ENCODE measurements around the gene NYAP1.
"Not testable (repeated sequence)": the region's sequence is repeated elsewhere in the genome, so short reads cannot be mapped to it uniquely, and the experiment has no call there.

NYAP1 gene

DNA sequence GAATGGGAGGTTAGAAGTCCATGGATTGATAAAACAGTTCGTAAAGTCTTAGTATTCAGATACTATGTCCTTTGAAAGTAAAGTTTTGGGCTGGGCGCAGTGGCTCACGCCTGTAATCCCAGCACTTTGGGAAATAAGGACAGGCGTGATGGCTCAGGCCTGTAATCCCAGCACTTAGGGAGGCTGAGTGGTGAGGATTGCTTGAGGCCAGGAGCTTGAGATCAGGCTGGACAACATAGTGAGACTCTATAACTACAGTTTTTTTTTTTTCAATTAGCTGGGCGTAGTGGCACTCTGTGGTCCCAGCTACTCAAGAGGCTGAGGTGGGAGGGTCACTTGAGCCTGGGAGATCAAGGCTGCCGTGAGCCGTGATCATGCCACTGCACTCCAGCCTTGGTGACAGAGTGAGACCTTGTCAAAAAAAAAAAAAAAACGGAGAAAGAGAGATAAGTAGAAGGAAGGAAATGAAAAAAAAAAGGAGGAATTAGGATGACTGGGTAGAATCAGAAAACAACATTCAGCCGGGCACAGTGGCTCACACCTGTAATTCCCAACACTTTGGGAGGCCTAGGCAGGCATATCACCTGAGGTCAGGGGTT, 29.6 kb downstream of the NYAP1 start:
- DNase-seq (ENCODE audit: low spot score) = no peak

DNA sequence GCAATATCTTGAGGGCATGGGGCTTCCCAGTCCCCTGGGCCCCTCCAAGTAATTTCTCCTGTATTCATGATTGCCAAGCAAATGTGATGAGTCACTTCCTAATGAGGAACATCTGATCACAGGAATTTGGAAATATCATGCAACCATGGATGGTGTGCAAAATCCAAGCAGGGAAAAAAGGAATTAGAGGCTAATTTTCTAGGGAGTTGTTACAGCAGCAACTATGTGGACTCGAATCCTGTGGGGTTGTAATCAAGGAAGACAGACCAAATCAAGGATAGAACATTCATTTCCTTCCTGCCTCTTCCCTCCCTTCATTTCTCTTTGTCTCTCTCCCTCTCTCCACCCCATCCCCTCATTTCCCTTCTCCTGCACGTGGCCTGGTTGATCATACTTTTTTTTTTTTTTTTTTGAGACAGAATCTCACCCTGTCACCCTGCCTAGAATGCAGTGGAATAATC, 31.4 kb downstream of the NYAP1 start:
- DNase-seq (ENCODE audit: low spot score) = no peak

DNA sequence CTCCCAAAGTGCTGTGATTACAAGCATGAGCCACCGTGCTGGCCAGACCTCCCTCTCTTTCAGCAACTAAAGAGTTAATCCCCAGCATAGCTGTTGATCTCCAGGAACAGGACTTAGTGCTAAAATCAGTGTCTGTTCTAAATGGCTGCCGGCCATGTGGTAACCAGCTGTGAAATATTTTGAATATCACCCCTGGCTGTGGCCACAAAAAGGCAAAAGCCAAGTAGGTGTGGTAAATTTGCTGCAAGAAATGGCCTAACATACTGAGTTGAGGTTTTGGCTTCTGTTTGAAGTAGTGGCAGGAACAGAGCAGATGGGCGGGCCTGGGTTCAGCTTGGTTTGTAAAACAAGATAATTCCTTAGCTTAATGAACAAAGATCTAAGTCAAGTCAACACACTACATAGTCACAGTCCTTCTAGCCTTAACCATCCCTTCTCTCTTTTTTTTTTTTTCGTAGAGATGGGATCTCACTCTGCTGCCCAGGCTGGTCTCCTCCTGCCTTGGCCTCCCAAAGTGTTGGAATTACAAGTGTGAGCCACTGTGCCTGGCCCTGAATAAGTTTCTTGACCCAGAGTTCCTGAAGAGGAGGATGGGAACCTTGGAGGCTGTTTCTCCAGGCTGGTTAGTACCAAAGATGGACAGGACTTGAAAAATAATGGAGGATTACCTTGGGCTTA, 32.5 kb downstream of the NYAP1 start:
- no peak for DNase-seq (ENCODE audit: low spot score)

DNA sequence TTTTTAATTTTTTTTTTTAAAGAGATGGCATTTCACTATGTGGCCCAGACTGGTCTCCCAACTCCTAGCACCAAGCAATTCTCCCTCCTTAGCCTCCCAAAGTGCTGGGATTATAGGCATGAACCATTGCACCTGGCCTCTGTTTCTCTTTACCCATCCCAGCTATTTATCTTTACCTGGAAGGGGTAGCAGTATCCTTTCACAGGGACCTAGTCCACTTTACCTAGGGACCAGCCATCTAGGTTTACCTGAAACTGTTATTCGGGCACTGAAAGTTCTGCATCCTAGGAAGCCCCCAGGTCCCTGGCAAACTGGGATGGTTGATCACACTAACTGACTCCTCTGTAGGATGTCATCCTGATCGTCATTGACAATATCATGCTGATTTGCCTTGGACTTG, 33.6 kb downstream of the NYAP1 start:
- no peak for DNase-seq (ENCODE audit: low spot score)

DNA sequence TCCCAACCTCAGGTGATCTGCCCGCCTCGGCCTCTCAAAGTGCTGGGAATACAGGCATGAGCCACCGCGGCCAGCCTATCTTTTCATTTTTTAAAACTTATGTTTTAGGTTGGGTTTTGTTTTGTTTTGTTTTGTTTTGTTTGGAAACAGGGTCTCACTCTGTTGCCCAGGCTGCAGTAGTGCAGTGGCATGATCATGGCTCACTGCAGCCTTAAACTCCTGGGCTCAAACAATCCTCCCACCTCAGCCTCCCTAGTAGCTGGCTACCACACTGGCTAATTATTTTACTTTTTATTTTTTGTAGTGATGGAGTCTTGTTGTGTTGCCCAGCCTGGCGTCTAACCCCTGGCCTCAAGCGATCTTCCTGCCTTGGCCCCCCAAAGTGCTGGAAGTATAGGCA, 35.9 kb downstream of the NYAP1 start:
- no peak for DNase-seq (ENCODE audit: low spot score)

DNA sequence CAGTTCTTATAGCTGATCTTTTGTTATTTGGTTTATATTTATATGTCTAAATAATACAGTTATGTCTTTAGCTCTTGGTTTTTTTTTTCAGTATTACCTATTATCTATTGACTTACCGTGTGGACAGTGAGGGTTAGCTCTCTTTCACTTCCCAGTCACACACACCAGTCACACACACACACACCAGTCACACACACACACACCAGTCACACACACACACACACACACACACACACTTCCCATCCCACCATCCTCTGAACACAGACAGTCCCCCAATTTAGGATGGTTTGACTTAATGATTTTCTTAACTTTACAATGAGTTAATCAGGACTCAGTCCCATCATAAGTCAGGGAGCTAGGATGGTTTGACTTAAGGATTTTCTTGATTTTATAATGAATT, 36.4 kb downstream of the NYAP1 start:
- no peak for DNase-seq (ENCODE audit: low spot score)

DNA sequence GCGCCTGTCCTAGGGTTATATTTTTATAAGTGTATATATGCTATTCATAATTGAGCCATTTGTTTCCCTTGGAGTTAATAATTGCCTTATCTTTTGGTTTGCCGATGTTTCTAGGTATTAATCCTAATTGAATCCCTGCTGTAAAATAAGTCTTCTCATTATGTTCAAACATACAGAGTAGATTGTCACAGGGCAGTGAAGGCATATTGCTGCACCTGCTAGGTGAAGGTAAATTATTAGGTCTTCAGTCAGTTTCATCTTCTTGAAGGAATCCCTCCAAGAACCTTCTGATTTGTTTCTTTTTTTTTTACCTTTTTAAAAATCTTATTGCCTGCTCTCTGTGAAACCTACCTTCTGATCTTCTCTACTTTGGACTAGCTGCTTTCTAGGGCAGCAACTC, 37.3 kb downstream of the NYAP1 start:
- no peak for DNase-seq (ENCODE audit: low spot score)

DNA sequence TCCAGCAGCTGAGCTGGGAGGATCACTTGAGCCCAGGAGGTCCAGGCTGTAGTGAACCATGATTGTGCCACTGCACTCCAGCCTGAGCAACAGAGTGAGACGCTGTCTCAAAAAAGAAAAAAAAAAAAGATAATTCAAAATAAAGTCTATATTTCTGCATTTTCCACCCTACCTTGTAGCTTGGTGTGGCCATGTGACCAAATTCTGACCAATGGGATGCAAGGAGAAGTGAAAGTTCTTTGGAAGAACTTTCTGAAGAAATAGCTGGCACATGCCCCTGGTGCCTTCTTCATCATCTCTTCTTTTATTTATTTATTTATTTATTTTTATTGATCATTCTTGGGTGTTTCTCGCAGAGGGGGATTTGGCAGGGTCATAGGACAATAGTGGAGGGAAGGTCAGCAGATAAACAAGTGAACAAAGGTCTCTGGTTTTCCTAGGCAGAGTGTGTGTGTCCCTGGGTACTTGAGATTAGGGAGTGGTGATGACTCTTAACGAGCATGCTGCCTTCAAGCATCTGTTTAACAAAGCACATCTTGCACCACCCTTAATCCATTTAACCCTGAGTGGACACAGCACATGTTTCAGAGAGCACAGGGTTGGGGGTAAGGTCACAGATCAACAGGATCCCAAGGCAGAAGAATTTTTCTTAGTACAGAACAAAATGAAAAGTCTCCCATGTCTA, 38.3 kb downstream of the NYAP1 start:
- not testable (repeated sequence) for DNase-seq (ENCODE audit: low spot score)

DNA sequence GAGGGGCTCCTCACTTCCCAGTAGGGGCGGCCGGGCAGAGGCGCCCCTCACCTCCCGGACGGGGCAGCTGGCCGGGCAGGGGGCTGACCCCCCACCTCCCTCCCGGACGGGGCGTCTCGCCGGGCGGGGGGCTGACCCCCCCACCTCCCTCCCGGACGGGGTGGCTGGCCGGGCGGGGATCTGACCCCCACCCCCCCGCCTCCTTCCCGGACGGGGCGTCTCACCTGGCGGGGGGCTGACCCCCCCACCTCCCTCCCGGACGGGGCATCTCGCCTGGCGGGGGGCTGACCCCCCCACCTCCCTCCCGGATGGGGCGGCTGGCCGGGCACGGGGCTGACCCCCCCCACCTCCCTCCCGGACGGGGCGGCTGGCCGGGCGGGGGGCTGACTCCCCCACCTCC, 39.5 kb downstream of the NYAP1 start:
- DNase-seq (ENCODE audit: low spot score) = not testable (repeated sequence)

DNA sequence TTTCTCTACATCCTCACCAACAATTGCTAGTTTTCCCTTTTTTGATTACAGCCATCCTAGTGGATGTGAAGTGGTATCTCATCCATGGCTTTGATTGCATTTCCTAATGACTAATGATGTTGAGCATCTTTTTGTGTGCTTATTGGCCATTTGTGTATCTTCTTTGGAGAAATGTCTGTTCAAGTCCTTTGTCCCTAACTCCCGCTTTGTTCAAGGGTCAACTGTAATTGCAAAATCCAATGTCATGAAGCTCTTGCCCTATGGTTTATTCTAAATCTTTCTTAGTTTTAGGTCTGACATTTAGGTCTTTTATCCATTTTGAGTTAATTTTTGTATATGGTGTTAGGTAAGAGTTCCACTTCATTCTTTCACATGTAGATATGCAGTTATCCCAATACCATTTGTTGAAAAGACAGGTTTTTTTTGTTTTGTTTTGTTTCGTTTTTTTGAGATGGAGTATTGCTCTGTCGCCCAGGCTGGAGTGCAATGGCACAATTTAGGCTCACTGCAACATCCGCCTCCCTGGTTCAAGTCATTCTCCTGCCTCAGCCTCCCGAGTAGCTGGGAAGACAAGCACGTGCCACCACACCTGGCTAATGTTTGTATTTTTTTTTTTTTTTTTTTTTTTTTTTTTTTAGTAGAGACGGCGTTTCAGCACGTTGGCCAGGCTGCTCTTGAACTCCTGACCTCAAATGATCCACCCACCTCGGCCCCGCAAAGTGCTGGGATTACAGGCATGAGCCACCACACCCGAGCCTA, 44.6 kb downstream of the NYAP1 start:
- not testable (repeated sequence) for DNase-seq (ENCODE audit: low spot score)

DNA sequence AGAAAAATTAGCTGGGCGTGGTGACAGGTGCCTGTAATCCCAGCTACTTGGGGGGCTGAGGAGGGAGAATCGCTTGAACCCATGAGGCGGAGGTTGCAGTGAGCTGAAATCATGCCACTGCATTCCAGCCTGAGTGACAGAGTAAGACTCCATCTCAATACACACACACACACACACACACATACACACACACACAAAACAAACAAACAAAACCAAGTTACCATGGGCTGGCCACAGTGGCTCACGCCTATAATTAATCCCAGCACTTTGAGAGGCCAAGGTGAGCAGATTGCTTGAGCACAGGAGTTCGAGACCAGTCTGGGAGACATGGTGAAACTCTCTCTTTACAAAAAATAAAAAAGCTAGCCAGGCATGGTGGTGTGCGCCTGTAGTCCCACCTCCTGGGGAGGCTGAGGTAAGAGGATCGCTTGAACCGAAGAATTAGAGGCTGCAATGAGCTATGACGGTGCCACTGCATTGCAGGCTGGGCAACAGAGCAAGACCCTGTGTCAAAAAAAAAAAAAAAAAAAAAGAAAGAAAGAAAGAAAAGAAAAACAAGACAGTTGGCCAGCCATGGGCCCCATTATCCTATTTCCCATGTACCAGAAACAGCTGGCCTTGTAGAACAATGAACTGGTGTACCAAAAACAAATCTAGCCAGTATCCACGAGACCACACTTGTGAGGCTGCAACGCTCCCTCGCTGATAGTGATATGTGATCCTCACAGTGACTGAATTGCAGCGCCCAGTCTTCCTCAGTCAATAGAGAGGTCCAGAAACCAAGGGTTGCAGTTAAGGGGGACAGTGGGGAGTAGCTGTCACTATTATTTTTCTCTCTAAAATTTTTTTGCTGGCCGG, 48.7 kb downstream of the NYAP1 start:
- DNase-seq (ENCODE audit: low spot score) = no peak

DNA sequence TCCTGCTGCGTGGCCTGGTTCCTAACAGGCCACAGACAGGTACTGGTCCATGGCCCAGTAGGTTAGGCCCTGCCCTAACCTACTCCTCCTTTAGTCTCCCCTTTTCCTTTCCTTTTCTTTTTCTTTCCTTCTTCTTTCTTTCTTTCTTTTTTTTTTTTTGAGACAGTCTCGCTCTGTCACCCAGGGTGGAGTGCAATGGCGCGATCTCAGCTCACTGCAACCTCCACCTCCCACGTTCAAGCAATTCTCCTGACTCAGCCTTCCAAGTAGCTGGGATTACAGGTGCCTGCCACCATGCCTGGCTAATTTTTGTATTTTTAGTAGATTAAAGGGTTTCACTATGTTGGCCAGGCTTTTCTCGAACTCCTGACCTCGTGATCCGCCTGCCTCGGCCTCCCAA, 52.3 kb downstream of the NYAP1 start:
- DNase-seq (ENCODE audit: low spot score) = not testable (repeated sequence)

DNA sequence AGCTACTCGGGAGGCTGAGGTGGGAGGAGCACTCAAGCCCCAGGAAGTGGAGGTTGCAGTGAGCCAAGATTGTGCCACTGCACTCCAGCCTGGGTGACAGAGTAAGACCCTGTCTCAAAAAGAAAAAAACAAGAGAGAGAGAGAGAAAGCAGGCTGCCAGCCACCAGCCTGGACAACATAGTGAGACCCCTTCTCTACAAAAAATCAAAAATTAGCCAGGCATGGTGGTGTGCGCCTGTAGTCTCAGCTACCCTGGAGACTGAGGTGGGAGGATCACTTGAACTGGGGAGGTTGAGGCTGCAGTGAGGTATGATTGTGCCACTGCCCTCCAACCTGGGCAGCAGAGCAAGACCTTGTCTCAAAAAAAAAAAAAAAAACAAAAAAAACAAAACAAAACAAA, 53.0 kb downstream of the NYAP1 start:
- DNase-seq (ENCODE audit: low spot score) = not testable (repeated sequence)

DNA sequence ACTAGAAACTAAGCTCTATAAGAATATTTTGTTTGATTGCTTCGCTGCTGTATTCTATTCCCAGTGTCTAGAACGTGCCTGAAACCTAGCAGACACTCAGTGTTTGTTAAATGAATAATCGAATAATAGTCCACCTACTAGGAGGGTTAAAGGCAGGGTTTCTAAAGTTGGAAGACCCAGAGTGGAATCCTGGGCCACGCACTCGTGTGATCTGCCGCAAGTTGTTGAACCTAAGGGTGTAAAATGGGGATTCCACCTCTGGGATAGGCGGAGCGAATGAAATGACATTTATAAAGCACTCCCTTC, 54.6 kb downstream of the NYAP1 start:
- no peak for DNase-seq (ENCODE audit: low spot score)

DNA sequence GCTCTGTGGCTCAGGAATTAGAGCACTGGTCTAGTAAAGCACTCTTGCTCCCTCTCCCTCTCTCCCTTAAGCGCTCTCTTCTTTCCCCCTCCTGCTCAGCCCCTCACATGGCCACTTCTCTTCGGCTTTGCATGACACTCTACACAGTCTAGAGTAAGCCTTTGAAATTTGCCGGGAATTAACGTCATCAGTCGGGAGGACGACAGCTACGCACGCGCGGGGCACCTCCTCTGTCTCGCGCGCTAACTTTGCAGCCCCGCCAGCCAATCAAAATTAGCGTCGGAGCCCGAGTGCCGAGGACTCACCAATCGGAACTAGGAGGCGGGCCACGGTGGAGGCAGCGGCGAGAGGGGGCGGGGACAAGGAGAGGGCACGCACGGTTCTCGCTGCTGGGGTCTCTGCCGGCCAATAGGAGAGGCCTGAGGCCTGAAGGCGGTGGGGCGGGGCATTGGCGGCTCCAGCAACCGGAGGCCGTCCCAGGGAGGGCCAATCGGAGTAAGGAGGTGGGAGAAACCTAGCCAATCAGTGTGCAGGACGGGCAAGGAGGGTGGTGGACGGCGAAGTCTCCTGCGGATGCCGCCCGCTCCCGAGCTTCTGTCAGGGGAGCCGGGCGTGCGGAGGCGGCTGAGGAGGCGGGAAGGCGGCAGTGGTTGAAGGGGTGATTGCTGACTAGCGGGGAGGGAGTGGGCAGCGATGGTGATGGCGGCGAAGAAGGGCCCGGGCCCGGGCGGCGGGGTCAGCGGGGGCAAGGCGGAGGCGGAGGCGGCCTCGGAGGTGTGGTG, 55.1 kb downstream of the NYAP1 start, which contains the start of gene AGFG2:
Gene AGFG2 (plus strand): TSS at position 550 of the 782 bp plus-strand sequence. CDS start 144 bp downstream, at position 694.
- DNase-seq (ENCODE audit: low spot score) = peak; percentile 100

DNA sequence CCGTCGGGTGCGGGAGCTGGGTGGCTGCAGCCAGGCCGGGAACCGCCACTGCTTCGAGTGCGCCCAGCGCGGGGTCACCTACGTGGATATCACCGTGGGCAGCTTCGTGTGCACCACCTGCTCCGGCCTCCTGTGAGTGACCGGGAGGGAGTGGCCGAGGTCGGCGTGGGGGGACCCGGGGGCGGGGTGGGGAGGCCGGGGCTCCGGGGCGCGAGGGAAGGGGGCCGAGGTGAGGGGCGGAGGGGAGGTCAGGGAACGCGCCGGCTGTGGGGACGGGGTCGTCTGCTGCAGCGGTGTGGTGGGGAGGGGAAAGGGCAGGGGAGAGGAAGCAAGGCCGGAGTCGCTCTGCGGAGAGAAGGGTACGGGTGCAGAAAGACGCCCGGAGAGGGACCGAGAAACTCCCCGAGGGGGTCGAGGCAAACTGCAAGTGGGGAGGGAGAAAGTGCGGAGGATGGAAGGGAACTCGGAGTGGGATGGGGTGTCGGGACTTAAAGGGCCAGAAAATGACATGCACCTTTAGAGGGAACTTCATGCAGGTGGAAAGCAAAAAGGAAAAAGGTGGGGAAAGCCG, 55.8 kb downstream of the NYAP1 start:
- DNase-seq (ENCODE audit: low spot score) = no peak

DNA sequence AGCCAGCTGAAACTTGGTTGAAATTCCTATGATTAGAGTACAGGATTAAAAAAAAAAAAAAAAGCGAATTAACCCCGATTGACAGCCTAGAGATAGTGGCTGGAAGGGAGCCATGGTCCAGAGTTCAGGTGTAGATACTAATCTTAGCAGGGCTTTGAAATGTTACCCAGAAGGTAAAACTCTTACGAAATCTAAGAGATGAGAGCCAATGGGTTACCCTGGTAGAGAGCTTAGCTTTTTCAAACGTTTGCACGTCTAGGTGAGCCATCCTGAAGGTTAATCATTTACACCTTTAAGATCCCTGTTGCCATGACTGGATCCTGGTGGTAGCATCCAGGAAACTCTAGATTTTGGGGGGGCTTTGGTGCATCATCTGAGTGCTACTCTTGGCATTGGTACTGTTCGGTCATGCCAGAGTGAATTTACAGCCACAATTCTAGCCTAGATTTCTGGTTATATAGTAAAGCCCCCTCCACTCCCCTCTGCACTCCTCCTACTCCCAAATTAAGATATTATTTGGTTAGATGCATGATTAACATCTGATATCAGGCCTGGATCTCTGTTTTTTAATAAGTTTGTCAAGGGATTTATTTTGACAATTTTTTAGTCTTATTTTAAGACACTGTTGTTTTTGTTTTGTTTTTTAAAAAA, 56.5 kb downstream of the NYAP1 start:
- no peak for DNase-seq (ENCODE audit: low spot score)

DNA sequence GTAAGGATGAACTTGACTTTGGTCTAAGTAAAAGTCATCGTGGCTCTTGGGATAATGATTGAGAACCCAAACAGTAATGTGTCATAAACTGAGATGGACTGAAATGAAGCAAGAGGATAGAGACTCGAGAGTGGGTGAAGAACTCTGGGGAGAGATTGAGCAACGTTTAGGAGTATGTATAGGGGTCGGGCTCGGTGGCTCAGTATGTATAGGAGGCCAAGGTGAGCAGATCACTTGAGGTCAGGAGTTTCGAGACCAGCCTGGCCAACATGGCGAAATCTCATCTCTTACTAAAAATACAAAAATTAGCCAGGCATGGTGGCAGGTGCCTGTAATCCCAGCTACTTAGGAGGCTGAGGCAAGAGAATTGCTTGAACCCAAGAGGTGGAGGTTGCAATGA, 57.6 kb downstream of the NYAP1 start:
- DNase-seq (ENCODE audit: low spot score) = not testable (repeated sequence)

DNA sequence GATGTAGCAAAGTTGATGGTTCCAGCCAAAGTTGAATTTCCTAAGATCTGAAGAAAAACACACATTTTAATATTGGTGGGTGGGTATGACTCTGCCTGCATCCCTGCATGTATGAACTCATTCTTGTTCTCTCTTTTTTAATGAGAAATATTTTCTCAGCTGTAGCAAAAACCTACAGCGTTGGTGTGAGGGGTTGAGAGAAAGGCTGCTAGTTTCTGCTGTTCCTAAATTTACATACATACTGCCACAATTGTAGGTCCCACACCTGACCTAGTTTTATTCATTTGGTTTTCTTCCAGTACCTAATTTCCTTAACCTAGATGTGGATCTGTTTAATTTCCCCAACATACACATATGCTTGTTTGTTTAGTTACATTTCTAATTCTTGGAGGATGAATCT, 59.9 kb downstream of the NYAP1 start:
- DNase-seq (ENCODE audit: low spot score) = no peak

DNA sequence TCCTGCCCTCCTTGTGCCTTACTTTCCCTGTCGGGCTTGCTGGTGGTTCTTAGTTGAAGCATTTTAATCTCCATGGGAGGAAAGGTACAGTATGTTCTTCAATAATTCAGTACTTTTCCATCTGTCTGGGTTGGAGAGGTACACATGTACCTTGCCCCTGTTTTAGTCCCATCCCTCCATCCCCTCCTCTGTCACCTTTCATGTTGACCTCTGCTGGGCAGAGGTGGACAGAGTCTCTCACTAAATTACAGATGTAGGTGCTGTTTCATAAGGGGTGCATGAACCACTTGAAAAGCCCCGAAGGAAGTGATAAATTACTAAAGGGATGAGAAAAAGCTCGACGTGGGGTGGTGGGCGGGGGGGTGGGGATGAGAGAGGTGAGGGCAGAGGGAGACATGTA, 60.7 kb downstream of the NYAP1 start:
- DNase-seq (ENCODE audit: low spot score) = no peak

Data from Ammon's horn (tissue), 1 donor.